GM12892 (cell line): ENCODE measurements around the gene MCAT.

Experiments
- DNase-seq: peaks from one replicate; pipeline ENCODE4 v3.0.0; 2011; ENCODE audit not compliant: insufficient read length
- FAIRE-seq: peaks from 2 replicates; lab custom pipeline; 2011; peaks lifted over from hg19 to GRCh38; lab: Jason Lieb, UNC
- POLR2A ChIP-seq: IDR thresholded peaks from 2 replicates; pipeline ENCODE4 v1.6.1; 2011; ENCODE audit warnings: low read depth, low read length, control low read depth
- POLR2AphosphoS5 ChIP-seq: IDR thresholded peaks from 2 replicates; pipeline ENCODE4 v1.6.1; 2011; ENCODE audit warnings: low read depth, low read length, control low read depth
- TAF1 ChIP-seq: IDR thresholded peaks from 2 replicates; pipeline ENCODE4 v1.6.1; 2011; ENCODE audit warnings: low read depth, mild to moderate bottlenecking, control low read depth, low read length, borderline replicate concordance

MCAT gene

DNA sequence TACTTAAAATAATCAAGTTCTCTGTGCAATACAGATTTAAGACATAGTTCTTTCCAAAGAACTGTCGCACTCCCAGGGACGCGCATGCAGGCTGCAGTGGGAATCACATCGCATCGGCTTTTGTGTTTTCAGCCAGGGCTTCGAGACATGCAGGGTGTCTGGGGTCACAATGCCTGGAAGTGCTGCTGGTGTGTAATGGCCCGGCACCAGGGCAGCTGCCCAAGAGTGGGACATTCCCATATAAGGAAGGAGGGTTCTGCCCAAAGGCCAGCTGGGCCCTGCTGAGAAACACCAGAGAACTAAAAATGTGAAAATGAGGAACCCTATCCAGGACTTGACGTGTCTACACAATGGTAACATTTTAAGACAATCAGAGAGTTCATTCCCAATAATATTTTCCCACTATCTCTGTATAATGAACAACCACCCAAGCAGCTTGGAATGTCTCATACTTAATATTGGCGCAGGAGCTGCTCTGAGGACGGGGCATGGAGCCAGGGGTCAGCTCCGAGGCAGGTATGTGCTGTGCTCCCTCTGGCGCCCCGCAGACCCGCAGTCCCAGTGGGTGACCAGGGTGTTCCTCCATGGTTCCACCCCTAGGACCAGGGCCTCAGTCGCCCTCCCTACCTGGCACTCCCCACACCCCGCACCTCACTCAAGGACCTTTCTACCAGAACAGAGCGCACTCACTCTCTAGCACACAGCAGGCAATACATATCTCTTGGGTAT, 11.3 kb downstream of the MCAT start:
- FAIRE-seq (no peak), DNase-seq (no peak)
- TF ChIP-seq POLR2A: no peak
- no peak for TF ChIP-seq POLR2AphosphoS5
- TF ChIP-seq TAF1: no peak

GRCh38 chr22:43129426-43130425, 13.5 kb downstream of the MCAT start:
- no peak for DNase-seq
- no peak for FAIRE-seq
- no peak for TF ChIP-seq POLR2A
- TF ChIP-seq TAF1: no peak
- no peak for TF ChIP-seq POLR2AphosphoS5

GRCh38 chr22:43128928-43129424, 14.2 kb downstream of the MCAT start:
- no peak for TF ChIP-seq TAF1
- no peak for TF ChIP-seq POLR2AphosphoS5
- TF ChIP-seq POLR2A: no peak; the same call in 1 of the 2 replicates
- FAIRE-seq (no peak), DNase-seq (no peak)

- DNase-seq: no peak
- FAIRE-seq: no peak
Observed at GRCh38 chr22:43128116-43128515, 15.1 kb downstream of the MCAT start.

DNA sequence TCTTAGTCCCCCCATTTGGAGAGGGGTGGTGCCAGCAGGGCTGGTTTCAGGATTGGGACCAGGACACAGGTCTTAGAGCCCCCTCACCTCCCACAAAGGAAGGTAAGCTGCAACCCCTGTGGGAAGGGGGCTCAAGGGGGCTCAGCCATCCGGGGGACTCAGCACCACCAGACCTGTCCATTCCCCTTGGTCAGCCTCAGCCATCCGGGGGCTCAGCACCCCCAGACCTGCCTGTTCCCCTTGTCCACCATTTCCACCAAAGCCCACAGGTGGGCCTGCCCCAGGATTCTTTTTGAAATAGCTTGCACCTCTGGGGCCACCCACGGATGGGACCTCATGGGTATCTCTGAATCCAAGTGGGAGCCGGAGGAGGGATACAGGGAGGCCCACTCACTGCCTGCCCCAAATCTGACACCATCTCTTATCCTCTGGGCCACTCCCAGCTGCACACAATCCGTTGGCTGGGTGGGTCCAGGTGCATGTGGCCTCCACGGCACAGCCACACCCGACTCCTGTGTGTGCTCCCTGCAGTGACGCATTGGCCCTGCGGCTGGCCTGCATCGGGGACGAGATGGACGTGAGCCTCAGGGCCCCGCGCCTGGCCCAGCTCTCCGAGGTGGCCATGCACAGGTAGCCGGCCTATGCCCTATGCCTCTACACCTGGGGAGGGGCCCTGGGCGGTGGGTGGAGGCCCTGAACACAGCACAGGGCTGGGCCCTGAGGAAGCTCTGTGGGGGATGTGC, 15.9 kb downstream of the MCAT start:
- FAIRE-seq: no peak
- no peak for DNase-seq
- TF ChIP-seq POLR2A (no peak), POLR2AphosphoS5 (no peak), TAF1 (no peak)

More at GRCh38 chr22:43128116-43128515, 15.1 kb downstream of the MCAT start:
- TF ChIP-seq POLR2A (no peak), TAF1 (no peak), POLR2AphosphoS5 (no peak)

GRCh38 chr22:43126501-43127165, 16.6 kb downstream of the MCAT start:
- TF ChIP-seq POLR2AphosphoS5 (no peak), POLR2A (no peak), TAF1 (no peak)
- DNase-seq (peak; percentile 48), FAIRE-seq (no peak)

GRCh38 chr22:43118953-43119458, 24.2 kb downstream of the MCAT start:
- DNase-seq (peak; percentile 63), FAIRE-seq (no peak)
- TF ChIP-seq POLR2AphosphoS5 (no peak), POLR2A (no peak), TAF1 (no peak)

DNA sequence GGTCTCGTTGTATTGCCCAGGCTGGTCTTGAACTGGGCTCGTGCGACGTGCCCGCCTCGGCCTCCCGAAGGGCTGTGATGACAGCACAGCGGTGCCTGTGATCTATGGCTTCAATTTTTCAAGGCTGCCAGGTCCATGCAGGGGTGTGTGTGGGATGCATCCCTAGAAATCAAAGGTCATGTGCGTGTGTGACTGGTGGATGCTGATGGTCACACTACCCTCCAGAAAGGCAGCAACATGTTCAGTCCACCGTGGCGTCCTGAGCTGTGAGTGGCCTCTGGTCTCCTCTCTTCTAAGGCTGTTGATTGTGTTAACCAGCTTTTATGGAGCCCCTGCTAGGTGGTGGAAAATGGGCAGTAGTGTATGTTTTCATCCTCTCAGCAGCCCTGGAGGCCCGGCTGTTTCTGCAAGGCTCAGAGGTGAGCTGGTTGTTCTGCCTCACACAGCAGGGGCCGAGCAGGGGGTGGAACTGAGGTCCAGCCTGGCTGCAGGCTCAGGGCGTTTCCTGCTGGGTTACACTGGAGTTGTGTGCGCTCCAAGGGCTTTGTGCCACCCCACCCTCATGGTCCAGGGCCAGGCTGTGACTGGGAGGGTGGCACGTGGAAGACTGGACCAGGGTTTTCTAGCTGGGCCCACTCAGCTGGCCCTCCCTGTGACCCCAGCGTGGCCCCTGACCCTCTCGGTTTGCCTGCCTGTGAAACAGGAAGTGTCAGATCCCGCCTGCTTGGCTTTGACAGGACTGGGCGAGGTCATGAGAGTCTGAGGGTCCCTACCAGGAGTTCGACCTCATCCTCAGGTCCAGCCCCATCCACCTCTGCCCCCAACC, 25.0 kb downstream of the MCAT start:
- no peak for DNase-seq
- peak; percentile 93 for FAIRE-seq
- no peak for TF ChIP-seq POLR2A
- no peak for TF ChIP-seq TAF1
- TF ChIP-seq POLR2AphosphoS5: no peak

DNA sequence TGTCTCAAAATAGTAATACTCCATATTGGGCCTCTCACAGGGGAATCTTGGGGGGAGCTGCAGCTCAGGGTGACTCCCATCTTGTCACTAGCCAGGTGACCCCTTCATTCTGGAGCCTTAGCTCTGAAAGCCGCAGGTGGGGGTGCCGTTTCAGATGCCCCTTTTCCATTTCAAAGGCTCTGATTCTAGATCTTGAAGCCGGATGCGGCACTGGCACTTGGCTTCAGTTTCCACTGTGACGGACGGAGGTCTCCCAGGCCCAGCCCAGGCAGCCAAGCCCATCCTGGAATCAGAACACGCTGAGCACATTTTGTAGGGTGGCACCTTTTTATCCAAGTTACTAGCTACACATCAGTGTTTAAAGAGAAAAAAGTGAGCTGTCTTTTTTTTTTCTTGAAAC, 26.3 kb downstream of the MCAT start:
- DNase-seq (no peak), FAIRE-seq (no peak)
- no peak for TF ChIP-seq POLR2AphosphoS5
